Mesodermal cell (in vitro differentiated cells): ENCODE results near the gene WDR45.

Source experiments
- H3K27ac ChIP-seq: 2 replicates; pipeline ENCODE4 v1.7.0; 2013; ENCODE audit warnings: mild to moderate bottlenecking, low read depth, low read length, moderate library complexity; ENCODE audit not compliant: severe bottlenecking
- H3K36me3 ChIP-seq: 2 replicates; pipeline ENCODE4 v1.7.1; 2013; ENCODE audit warnings: mild to moderate bottlenecking, low read length, moderate library complexity; ENCODE audit not compliant: control insufficient read depth, insufficient read depth
- H3K4me1 ChIP-seq: one replicate; pipeline ENCODE4 v1.7.1; 2013; ENCODE audit warnings: mild to moderate bottlenecking, low read length; ENCODE audit not compliant: insufficient read depth, control insufficient read depth, poor library complexity, severe bottlenecking
- H3K4me3 ChIP-seq: 2 replicates; pipeline ENCODE4 v1.7.0; 2013; ENCODE audit warnings: low read length, control low read depth, mild to moderate bottlenecking; ENCODE audit not compliant: insufficient read depth, poor library complexity, severe bottlenecking; ENCODE audit errors: extremely low read depth
- H3K9me3 ChIP-seq: 2 replicates; pipeline ENCODE4 v1.7.1; 2013; ENCODE audit warnings: mild to moderate bottlenecking, low read length, moderate library complexity; ENCODE audit not compliant: control insufficient read depth
- WGBS, 2 experiments: methylation state at CpG; one replicate each; pipeline ENCODE4 v1.1.5; 2013; ENCODE audit warnings: missing lambda C conversion rate in 2 of 2; ENCODE audit not compliant: insufficient coverage in 2 of 2; 5-methylcytosine and 5-hydroxymethylcytosine counted together

Gene WDR45

DNA sequence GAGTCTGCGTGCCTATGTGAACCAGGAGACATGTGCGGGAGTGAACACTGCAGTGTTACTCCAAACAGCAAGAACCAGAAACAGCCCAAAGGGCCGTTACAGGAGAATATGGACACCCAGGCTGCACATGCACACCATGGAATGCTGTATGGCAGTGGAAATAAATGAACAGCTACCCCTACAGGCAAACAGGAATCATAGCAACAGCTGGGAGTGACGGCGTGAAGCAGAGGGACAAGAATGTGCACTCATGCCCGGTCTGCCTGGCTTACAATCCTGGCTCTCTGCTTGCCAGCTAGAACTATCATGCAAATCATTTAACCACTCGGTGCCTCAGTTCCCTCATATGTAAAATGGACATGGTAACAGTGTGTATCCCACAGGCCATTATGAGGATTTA lies 27.2 kb upstream of the WDR45 start:
- Histone ChIP-seq H3K36me3 (peaks cover 10% of the 10 kb centered on the region), H3K4me3 (no peak overlapping the region), H3K4me1 (no peaks in the 10 kb centered on the region), H3K9me3 (no peaks in the 10 kb centered on the region), H3K27ac (no peak overlapping the region)
- WGBS, 2 experiments = 60% methylated on average over 1 of the region's 7 CpGs; no CpG with 5 or more reads in 1 of the 2 experiments

- no peaks in the 10 kb centered on the region for H3K9me3 ChIP-seq
- H3K4me3 ChIP-seq = no peak overlapping the region
- H3K27ac ChIP-seq = no peak overlapping the region
- WGBS, 2 experiments = 72 to 100% methylated on average over 1 to 4 of the region's 4 CpGs
- peaks cover 10% of the 10 kb centered on the region for H3K36me3 ChIP-seq
- no peaks in the 10 kb centered on the region for H3K4me1 ChIP-seq
Observed at GRCh38 chrX:49106296-49106695, 26.6 kb upstream of the WDR45 start.

DNA sequence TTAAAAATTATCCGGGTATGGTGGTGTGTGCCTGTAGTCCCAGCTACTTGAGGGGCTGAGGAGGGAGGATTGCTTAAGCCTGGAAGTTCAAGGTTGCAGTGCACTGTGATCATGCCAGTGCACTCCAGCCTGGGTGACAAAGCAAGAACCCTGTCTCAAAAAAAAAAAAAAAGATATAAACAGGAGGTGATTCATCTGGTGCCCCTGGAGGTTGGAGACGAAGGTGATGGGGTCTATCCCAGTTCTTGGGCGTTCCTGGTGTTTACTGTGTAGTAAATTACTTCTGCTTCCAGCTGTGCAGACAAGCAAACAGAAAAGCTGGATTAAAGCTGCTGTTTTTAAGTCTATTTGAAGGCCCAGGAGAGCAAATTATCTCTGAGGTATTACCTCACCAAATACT lies 23.9 kb upstream of the WDR45 start:
- Histone ChIP-seq H3K36me3 (peaks cover 4% of the 10 kb centered on the region), H3K4me1 (no peaks in the 10 kb centered on the region), H3K4me3 (no peak overlapping the region), H3K9me3 (no peaks in the 10 kb centered on the region), H3K27ac (no peak overlapping the region)
- WGBS, 2 experiments = 80% methylated on average over 1 of the region's 3 CpGs; no CpG with 5 or more reads in 1 of the 2 experiments

- WGBS, 2 experiments = 100% methylated on average over 2 of the region's 9 CpGs
- no peaks in the 10 kb centered on the region for H3K4me1 ChIP-seq
- H3K27ac ChIP-seq = no peak overlapping the region
Observed at GRCh38 chrX:49102190-49102589, 22.5 kb upstream of the WDR45 start.

DNA sequence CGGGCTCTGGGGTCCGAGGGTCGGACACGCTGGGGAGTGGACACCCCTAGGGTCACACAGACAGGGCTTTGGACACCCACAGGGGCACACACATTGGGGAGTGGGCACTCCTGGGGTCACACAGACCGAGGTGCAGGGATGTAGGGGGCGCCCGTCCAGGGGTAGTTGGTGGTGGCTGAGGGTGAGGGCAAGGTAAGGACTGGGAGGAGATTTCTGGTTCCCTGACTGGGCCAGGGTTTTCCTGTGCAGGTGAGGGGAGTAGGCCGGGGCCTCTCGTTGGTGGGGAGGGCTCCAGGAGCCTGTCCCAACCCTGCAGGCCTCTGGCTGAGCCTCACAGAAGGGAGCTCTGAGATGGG lies 21.9 kb upstream of the WDR45 start:
- WGBS, 2 experiments = no CpG with 5 or more reads among the region's 9 CpGs
- H3K4me1 ChIP-seq = no peaks in the 10 kb centered on the region
- H3K9me3 ChIP-seq = no peaks in the 10 kb centered on the region
- H3K27ac ChIP-seq = no peak overlapping the region
- peak overlapping the region; percentile 49 for H3K4me3 ChIP-seq
- H3K36me3 ChIP-seq = peaks cover 4% of the 10 kb centered on the region

More at GRCh38 chrX:49102190-49102589, 22.5 kb upstream of the WDR45 start:
- Histone ChIP-seq H3K36me3 (peaks cover 4% of the 10 kb centered on the region), H3K9me3 (no peaks in the 10 kb centered on the region), H3K4me3 (no peak overlapping the region)

DNA sequence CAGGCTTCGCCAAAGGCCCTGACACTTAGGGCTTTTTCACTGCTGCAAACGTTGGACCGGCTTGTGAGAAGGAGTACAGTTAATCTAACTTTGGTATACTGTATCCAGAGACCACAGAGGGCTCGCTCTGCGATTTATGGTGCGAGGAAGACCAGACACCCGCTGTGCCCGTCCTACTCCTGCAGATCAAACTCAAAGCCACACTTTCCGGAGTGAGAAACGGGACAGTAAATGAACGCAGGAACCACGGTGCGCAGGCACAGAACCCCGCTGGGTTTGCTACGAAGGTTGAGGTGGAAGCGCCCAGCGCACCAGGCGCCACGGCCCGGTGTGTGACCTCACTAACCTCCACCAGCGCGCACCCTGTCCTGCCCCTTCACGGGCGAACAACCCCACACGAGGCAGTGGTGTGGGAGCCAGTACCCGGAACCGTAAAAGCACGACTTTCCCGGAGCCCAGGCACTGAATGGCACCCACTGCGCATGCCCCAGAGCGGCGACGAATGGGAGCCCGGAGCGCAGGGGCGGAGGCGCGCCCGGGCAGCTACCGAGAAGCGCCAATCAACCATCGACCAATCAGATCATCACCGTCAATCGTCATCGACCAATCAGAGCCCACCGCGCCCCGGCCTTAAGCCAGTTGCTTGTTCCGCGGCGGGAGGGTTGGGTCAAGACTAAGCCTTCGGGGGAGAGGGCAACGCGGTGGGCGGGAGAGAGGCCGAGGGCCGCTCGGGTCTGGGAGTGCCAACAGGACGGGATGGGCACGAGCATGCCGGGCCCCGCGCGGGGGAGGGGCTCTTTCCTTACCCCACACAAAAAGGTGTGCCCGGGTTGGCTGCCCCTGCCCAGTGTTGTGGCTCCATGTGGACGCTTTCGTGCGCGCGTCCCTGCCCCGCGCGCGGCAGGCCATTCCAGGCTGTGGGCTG lies 21.3 kb upstream of the WDR45 start:
- Histone ChIP-seq H3K9me3 (no peaks in the 10 kb centered on the region), H3K36me3 (no peaks in the 10 kb centered on the region), H3K4me3 (peak overlapping the region; percentile 49), H3K4me1 (no peaks in the 10 kb centered on the region), H3K27ac (peak overlapping the region; percentile 57)
- WGBS, 2 experiments = 0% methylated on average over 10 to 19 of the region's 74 CpGs

DNA sequence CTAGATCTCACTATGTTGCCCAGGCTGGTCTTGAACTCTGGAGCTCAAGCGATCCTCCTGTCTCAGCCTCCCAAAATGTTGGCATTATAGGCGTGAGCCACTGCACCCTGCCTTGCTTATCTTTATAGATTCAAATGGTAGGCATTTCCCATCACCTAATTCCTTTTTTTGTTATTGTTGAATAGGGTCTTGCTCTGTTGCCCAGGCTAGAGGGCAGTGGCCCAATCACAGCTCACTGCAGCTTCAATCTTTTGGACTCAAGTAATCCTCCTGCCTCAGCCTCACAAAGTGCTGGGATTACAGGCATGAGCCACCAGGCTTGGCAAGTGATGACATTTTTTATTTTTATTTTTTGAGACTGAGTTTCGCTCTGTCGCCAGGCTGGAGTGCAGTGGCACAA lies 16.7 kb upstream of the WDR45 start:
- WGBS, 2 experiments = 86 to 91% methylated on average over 1 to 2 of the region's 4 CpGs

DNA sequence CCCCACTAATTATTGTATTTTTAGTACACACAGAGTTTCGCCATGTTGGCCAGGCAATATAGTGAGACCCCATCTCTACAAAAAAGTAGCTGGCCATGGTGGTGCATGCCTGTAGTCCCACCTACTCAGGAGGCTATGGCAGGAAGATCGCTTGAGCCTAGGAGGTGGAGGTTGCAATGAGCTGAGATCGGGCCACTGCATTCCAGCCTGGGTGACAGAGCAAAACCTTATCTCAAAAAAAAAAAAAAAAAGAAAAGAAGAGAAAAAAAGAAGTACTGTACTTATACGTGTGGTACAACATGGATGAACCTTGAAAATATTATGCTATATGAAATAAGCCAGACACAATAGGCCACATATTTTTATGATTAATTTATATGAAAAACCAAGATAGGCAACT lies 9.9 kb upstream of the WDR45 start:
- no peak overlapping the region for H3K27ac ChIP-seq
- no peak overlapping the region for H3K4me3 ChIP-seq
- H3K36me3 ChIP-seq = no peaks in the 10 kb centered on the region
- H3K9me3 ChIP-seq = no peaks in the 10 kb centered on the region
- no peaks in the 10 kb centered on the region for H3K4me1 ChIP-seq
- 100% methylated on average over 1 of the region's 4 CpGs; no CpG with 5 or more reads in 1 of the 2 experiments for WGBS, 2 experiments

More for the DNA sequence above, 16.7 kb upstream of the WDR45 start:
- H3K27ac ChIP-seq = no peak overlapping the region
- no peak overlapping the region for H3K4me3 ChIP-seq
- H3K9me3 ChIP-seq = no peaks in the 10 kb centered on the region
- no peaks in the 10 kb centered on the region for H3K36me3 ChIP-seq
- H3K4me1 ChIP-seq = no peaks in the 10 kb centered on the region

GRCh38 chrX:49082271-49082871 lies 2.7 kb upstream of the WDR45 start:
- 100% methylated on average over 1 to 3 of the region's 4 CpGs for WGBS, 2 experiments
- Histone ChIP-seq H3K36me3 (peaks cover 6% of the 10 kb centered on the region), H3K27ac (no peak overlapping the region), H3K4me3 (no peak overlapping the region), H3K9me3 (no peaks in the 10 kb centered on the region), H3K4me1 (peaks cover 3% of the 10 kb centered on the region)

DNA sequence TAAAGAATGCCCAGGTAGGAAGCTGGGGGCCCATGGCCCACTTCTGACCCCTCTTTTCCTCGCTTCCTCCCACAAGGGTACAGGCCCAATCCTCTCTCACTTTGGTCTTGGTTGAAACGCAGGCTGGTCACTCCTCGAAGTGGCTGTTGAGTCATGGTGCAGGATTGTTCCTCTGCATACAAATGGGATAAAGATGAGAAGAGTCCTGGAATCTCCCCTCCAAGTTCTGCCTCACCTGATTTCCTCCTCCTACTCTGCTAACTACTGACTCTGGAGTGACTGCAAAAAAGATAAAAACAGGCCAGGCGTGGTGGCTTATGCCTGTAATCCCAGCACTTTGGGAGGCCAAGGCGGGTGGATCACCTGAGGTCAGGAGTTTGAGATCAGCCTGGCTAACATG lies 1.7 kb downstream of the WDR45 start:
- H3K4me3 ChIP-seq = no peak overlapping the region
- H3K4me1 ChIP-seq = peaks cover 3% of the 10 kb centered on the region
- no peaks in the 10 kb centered on the region for H3K9me3 ChIP-seq
- WGBS, 2 experiments = no CpG with 5 or more reads among the region's 5 CpGs
- H3K36me3 ChIP-seq = peaks cover 30% of the 10 kb centered on the region
- no peak overlapping the region for H3K27ac ChIP-seq

GRCh38 chrX:49075347-49075746 lies 4.3 kb downstream of the WDR45 start:
- Histone ChIP-seq H3K4me3 (no peak overlapping the region), H3K27ac (no peak overlapping the region), H3K36me3 (peaks cover 32% of the 10 kb centered on the region), H3K4me1 (peaks cover 3% of the 10 kb centered on the region), H3K9me3 (no peaks in the 10 kb centered on the region)
- 90 to 100% methylated on average over 1 to 2 of the region's 13 CpGs for WGBS, 2 experiments
